ENCODE measurements around the gene LINS1.

The LINS1 gene, protein sequence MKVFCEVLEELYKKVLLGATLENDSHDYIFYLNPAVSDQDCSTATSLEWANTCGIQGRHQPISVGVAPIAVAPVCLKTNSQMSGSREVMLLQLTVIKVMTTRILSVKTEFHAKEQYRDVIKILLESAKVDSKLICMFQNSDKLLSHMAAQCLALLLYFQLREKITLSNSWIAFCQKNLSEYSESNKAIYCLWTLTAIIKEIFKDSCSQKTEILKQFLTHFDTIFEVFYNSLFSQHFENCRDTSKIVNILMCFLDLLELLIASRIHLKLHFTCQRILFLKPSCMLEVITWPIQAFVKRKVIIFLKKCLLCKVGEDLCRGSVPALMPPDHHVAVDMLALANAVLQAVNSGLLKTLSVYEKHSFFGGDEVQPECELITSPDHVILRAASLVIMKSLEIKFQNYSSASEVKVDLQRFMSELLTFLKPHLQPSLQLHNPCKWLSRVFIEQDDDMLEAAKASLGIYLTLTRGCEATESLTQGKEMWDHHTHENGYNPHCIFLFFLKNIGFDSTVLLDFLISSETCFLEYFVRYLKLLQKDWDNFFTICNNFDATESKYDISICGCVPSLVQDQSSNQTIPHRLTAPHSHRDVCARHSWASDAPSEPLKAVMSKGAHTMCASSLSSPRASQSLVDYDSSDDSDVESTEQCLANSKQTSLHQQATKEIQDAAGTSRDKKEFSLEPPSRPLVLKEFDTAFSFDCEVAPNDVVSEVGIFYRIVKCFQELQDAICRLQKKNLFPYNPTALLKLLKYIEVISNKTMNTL

DNA sequence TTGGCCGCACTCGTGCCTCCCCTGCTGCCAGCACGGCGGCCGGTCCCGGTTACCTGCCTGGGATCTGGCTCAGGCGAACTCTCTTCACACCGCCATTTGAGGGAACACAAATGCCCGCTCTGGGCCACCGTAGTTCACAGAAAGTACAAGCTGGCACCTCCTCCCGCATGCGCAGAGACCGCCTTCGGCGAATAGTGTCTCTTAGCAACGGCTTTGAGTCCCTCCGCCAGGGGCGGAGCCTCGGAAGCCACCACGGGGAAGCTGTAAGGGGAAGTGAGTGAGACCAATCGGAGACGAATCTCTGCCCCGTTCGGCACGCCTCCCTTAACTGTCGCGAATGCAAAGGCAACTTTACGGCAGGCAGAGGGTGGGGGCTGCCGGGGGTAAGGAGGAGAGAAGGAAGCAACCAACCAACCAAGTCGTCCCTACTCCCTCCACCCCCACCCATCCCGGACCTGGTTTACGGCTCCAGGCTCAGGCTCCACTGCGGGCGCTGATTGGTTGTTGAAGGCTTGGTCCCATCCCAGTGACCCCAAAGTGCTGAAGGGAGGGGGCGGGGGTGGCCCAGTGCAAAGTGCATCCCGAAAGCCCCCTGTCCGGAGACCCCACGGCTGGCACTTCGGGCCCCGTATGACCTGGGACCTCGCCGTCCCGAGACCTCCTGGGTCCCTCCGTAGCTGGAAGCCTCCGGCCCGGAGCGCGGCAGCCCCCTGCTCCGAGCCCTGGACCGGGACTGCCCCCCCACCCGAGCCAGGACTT is at the start of gene LINS1, which contains the start of gene ASB7:
Gene LINS1 (minus strand): TSS at position 121 of the 759 bp plus-strand sequence. CDS start 21,342 bp downstream, outside the sequence.
Gene ASB7 (plus strand): TSS at position 526 of the 759 bp plus-strand sequence. CDS start 9,628 bp downstream, outside the sequence.
- DNase-seq (ENCODE audit: low spot score) = peak; percentile 100

DNA sequence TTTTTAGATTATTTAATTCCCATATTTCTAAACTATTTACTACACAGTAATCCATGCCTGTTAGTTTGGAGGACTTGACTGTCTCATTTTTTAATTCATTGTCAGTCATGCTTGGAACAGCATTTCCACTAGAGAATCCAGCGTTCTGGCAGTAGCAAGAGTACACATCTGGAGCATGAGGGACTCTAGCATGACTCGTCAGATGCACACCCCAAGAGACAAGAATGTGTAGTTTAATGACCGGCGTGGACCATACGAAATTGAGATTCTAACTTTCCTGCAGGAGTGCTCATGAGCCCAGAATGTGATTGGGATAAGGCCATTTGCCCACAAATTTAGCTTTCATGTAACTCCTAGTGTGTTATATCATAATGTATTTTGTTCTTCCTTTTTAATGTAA is 49.3 kb upstream of the LINS1 start:
- no peak for DNase-seq (ENCODE audit: low spot score)

DNA sequence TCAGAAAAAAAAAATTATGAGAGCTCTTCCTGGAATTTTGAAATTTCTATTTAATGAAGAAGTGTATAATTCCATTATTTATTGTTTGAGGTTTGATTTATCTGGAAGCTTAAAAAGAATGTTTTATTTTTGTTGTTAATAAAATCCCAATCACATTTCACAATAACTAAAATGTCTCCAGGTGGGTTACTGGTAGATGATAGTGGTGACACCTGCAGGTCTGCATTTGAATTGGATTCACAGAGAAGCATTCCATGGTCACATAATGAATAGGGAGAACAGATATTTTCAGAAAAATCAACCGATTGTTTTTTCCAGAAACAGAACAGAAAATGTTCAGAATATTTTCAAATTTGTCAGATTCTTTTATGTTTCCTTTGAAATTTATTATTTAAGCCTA is 48.7 kb upstream of the LINS1 start:
- no peak for DNase-seq (ENCODE audit: low spot score)

DNA sequence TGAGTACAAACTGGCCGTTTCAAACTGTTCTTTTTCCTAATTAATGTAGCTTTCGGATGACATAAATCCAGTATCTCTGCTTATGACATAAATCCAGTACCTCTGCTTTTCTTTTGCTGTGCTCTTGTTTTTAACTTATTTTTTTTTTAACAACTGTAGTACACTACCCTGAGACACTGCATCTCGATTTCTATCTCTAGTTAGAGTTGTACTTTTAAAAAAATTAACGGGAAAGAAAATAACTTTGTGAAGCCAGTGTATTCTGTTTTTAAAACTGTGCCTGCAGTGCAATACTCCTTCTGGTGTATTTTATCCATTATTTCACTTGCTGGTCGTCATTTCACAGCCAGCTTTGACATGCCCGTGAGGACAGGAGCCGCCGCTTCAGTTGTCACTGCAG is 47.0 kb upstream of the LINS1 start:
- DNase-seq (ENCODE audit: low spot score) = no peak

DNA sequence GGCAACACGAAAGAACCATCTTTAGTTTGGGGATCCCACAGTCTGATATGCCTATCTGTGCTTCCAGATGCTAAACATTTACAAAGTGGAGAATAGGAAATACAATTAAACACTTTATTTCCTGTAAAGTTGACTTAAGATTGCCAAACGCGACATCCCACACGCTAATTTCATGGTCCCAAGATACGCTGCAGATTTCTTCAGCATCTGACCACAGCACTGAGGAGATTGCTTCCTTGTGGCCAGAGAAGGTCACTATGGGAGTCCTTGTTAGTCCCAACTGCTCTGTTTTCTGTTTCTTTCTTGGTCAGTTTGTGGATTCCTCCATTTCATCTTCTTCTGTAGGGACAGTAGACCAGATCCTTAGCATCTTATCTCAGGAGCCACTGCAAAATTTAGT is 43.7 kb upstream of the LINS1 start:
- DNase-seq (ENCODE audit: low spot score) = no peak

DNA sequence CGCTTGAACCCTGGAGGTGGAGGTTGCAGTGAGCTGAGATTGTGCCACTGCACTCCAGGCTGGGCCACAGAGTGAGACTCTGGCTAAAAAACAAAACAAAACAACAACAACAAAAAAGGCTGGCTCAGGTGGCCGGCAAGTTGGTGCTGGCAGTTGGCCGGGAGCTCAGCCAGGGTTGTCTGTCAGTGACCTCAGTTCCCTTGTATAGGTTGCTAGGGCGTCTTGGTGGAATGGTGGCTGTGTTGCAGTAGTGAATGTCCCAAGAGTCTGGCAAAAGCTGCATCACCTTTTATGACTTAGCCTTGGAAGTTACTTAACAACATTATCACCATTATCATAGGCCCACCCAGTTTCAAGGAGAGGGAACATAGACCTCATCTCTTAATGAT is 41.0 kb upstream of the LINS1 start:
- no peak for DNase-seq (ENCODE audit: low spot score)

DNA sequence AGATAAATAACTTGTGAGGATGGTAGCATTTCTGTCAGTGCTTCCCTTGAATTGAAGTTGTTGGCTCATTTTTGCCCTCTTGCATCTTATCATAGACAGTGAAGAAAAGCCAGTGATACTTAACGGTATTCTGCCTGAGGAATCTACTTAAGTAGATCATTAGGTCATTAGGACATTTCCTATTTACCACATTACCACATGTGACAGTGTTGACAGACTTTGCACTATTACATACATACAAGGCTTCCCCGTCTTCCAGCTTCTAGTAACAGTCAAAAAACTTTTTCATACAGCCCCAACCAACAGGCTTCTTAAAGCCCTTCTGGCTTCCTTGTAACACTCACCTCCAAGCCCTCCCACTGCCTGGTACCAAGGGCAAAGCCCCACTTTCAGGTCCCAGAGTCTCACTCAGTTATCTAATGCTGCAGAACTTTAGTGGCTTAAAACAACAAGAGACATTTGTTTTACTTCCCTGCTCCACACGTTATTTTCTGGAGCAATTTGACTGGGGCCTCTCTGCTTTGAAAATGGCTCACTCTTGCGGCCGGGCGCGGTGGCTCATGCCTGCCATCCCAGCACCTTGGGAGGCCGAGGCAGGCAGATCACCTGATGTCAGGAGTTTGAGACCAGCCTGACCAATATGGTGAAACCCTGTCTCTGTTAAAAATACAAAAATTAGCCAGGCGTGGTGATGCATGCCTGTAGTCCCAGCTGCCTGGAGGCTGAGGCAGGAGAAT is 40.4 kb upstream of the LINS1 start:
- no peak for DNase-seq (ENCODE audit: low spot score)

DNA sequence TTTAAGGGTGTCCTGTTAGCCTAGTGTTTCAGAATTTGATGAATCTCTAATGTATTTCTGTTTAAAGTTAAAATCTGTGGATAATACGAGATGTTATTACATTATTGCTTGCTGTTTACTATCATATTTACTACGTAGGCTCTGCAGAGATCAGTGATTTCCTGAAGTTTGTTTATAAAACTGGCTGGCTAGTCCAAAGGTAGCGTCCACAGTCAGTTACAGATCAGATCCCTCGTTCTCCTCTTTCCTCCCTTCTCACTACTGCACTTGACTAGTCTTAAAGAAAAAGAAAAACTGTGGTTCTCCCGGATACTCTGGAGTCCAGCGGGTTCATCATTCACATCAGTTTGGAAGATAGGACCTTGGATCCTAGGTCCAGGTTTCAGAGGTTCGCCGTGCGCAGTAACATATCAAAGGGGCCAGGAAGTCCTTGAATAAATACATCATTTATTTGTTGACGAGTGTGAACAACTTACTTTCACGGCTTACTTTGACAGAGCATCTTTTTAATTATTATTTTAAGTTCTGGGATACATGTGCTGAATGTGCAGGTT is 36.3 kb upstream of the LINS1 start:
- no peak for DNase-seq (ENCODE audit: low spot score)

DNA sequence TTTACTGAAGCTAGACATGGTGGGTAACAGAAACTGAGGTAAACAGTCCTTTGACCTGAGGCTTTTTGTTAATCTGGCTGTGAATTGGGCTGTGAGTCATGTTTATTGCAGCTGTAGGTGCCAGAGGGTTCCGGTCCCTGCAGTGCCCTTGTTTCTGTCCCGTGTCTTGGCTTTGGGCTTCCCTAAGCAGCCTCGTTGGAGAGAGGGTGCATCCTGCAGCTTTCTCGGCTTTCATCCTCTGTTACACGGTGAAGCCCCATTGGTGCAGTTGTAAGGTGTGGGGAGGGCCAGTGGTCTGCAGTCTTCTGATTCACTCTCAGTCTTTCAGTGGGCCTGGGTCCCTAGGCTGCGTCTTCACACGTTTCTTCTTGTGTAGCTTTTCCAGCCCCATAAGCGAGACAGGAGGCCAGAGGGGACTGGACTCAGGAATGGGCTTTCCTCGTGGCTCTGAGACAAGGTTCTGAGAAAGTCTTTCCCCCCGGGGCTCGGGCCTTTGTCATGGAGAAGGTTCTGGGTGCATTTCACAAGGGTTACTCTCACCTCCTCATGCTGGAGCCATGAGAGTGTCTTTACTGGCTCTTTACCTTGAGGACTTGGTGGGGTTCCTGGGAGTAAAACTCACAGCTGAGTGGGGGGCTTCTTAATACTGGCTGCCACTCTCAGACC is 33.6 kb upstream of the LINS1 start:
- DNase-seq (ENCODE audit: low spot score) = no peak

DNA sequence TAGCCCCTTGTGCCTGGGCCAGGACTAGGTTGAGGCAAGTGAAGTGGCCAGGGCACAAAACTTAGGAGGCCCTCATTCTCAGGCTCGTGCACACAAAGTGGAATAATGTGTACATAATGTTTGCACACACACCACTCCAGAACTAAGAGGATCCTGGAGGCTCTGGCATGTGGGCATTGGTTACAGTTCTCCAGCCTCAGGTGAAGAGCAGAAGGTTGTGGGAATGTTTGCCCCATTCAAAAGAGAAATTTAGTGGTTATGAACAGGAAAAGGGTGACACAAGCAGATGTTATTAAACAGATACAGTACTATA is 31.7 kb upstream of the LINS1 start:
- no peak for DNase-seq (ENCODE audit: low spot score)

DNA sequence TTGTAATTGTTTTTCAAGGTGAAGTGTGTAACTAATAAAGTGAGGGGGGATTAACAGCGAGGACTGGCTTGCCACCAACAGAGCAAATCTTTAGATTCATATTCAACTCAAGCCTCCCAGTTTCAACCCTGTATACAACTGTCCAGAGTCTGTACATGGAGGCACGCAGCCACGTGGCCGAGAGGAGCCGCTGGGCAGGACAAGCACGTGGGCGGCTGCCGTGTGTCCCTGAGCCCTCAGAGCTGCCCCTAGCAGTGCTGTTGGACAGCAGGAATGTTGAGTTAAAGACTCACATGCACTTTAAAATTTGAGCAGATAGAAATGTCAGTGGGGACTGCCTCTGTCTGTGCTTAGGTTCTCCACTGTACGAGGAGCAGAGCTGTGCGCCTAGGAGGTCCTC is 29.8 kb upstream of the LINS1 start:
- no peak for DNase-seq (ENCODE audit: low spot score)

DNA sequence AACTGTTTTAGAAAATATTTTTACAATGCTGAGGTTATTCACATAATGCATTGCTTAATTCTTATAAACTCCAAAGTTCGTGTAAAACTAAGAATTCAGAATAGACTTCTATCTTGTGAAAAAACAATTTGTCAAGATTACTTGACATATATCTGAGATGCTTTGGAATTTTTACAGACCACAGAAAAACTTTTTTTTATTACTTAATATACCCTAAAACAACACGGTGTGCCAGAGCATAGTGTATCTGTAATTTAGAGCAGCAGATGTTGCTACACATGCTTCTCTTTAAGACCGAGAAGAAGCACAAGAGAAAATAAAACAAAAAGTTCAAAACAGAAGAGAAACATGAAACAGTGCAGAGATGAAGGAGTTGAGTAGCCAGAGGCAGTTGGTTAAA is 26.8 kb upstream of the LINS1 start:
- no peak for DNase-seq (ENCODE audit: low spot score)

DNA sequence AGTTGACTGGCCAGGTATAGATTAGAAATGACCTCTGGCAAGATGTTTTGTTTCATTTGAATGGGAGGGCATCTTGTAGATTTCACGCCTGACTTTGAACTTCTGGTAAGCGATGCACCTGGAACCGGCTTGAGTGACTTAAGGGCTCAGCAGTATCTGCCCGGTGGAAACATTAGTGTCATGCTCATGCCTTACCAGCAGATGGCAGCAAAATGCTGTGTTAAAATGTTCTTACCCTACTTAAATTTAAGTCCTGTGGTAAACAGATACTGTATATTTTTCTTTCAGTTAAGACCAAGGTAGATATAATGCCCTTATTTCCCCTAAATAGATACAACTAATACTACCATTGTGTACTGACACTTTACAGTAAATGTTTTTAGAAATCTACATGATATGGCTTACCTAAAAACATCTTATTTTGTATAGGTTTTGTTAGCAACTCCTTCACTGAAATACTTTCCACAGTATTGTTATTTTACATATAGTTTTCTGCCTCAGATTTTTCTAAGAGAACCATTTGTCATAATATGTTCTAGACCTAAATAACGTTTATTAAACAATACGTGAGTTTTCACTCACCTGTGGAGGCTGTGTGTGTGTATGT is 25.9 kb upstream of the LINS1 start:
- DNase-seq (ENCODE audit: low spot score) = peak; percentile 71

DNA sequence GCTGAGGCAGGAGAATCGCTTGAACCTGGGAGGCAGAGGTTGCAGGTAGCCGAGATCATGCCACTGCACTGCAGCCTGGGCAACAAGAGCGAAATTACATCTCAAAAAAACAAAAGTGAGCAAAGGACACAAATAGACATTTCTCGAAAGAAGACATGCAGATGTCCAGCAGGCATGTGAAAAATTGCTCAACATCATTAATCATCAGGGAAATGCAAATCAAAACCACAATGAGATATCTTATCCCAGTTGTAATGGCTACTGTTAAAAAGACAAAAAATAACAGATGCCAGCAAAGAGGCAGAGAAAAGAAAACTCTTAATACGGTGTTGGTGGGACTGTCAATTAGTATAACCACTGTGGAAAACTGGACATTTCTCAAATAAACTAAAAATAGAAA is 21.3 kb upstream of the LINS1 start:
- DNase-seq (ENCODE audit: low spot score) = no peak

DNA sequence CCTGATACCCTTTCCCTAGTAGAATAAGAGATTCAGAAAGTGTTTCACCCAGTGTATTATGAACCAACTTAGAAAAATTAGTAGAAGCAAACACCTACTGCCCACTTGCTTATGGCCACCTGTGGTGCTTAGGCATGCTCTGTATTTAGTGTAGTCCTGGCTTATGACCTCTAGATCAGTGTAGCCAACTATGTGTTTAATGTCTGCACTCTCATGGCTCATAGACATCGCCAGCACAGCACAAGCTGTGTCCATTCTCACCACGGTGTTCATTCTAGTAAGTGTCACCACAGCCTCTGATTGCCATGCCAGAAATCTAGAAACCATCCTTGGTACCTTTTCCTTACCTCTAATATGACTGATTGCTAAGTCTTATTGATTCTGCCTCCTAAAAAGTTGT is 14.7 kb upstream of the LINS1 start:
- DNase-seq (ENCODE audit: low spot score) = no peak

DNA sequence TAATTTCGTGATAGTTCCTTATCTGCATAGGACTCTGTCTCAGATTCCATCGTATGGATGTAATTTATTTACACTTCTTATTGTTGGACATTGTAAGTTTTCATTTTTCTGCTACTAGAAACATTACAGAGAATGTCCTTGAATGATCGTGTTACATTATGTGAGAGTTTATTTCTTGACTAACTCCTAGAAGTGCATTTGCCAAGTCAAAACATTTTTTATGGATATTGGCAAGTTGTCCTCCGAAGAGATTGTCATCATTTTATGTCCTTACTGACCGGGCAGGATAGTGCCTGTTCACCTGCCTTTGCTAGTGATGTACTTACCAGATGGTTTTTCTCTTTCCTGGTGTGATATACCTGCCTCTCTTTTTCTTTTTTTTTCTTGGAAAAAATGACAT is 13.8 kb upstream of the LINS1 start:
- no peak for DNase-seq (ENCODE audit: low spot score)

DNA sequence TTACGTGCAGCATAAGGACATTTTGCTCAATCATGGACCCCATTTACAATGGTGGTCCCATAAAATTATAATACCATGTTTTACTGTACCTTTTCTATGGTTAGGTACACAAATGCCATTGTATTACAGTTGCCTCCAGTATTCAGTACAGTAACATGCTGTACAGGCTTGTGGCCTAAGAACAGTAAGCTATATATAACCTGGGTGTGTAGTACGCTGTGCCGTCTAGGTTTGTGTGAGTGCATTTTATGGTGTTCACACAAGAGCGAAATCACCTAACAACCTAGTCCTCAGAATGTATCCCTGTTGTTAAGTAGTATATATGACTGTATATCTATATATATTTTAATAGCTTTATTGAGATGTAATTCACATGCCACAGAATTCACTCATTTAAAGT is 12.9 kb upstream of the LINS1 start:
- no peak for DNase-seq (ENCODE audit: low spot score)

DNA sequence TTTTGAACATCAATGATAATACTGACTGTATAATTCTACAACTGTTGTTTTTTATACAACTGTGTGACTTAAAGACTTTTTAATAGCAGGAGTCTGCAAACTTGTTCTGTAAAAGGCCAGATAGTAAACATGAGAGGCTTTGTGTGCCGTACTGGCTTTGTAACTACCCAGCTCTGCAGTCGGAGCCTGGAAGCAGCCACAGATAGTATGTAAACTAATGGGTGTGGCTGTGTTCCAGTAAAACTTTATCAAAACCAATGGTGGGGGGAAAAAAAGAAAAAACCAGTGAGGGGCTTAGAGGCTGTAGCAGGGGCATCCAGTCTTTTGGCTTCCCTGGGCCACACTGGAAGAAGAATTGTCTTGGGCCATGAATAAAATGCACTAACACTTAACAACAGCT is 12.4 kb upstream of the LINS1 start:
- DNase-seq (ENCODE audit: low spot score) = no peak

DNA sequence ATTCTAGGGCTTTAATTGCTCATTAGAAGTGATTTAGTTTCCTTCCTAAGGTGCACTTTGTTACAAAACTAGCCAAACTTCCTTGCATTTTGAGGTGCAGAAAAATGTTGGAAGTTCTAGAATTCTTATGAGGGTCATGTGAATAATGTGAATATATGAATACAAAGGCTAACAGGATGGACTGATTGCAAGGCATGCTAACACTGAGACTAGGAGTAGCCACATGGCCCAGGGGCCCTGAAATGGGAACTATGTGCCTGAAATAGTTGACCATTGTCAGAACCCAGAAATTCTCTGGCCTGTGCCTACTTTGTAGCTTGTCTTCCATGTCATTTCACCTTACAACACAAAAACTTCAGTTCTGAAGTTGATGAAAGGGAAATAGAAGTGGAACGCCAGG is 11.2 kb upstream of the LINS1 start:
- DNase-seq (ENCODE audit: low spot score) = no peak

DNA sequence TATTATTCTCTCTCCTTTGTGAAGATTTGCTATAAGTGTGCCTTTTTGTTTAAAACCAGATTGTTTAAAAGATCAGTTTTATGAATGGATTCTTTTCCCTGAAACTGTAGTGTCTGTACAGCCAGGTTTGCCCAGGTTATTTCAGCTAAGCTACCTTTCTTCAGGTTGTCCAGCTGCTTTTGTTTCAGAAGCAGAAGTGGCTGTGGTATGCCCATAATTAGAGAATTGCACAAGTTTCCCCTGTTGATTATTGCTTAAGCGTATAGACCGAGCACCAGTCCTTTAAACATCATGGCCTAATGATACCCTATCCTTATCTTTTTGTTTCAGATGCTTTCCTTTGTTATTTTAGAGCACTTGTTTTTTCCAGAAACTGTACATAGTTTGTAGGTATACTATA is 10.6 kb upstream of the LINS1 start:
- DNase-seq (ENCODE audit: low spot score) = no peak

DNA sequence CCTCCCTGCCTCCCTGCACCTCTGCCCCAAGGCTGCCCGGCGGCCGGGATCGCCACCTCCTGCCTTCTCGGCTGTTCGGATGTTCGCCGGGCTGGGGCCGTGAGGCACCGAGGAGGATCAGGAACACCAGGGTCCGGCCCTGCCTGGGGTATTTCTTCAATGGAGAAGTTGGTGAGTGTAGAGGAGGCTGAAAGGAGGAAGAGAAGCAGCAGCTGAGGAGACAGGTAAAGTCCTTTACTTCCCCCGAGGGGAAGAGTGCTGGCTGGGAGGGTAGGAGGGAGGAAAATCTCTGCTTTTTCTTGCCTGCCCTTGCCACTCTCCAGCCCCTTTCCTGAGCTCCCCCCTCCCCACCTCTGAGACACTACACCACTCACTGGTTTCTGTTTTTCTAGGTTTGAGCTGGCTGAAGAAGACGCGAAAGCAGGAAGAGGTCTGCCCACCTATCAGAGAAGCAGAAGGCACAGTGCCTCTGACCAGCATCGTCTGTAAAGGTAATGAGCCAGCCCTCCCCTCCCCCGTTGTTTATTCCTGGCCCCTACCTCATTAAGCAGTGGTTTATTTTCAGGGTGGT is 924 bp upstream of the LINS1 start:
- peak; percentile 77 for DNase-seq (ENCODE audit: low spot score)

Data from activated CD4-positive, alpha-beta T cell treated with anti-CD3 and anti-CD28 coated beads, Interleukin-2, Interleukin-4, amounts not matched to agents 100 ng/mL and 50 ng/mL, durations not matched to agents 16 hours and 8 hours (primary cell).